Uterus (tissue), 2 donors: ENCODE measurements around the gene ECHS1.

Source experiments
- POLR2A ChIP-seq, 2 donors: fragments of 450-650 bp; IDR thresholded peaks; one replicate each; pipeline ENCODE4 v1.6.1; 2016; ENCODE audit warnings: antibody characterized with exemption in 2 of 2, mild to moderate bottlenecking in 1 of 2, moderate library complexity in 1 of 2
- TF ChIP-seq, protein P1 (sequence below), 4 experiments: fragments of 200-600 bp in 2 of 4; fragments of 450-650 bp in 2 of 4; sonication (generic) in 2 of 4; IDR thresholded peaks; one replicate each; pipeline ENCODE4 v1.5.1; 2016 to 2019; ENCODE audit warnings: antibody characterized with exemption in 4 of 4, mild to moderate bottlenecking in 2 of 4, moderate library complexity in 1 of 4

DNA sequence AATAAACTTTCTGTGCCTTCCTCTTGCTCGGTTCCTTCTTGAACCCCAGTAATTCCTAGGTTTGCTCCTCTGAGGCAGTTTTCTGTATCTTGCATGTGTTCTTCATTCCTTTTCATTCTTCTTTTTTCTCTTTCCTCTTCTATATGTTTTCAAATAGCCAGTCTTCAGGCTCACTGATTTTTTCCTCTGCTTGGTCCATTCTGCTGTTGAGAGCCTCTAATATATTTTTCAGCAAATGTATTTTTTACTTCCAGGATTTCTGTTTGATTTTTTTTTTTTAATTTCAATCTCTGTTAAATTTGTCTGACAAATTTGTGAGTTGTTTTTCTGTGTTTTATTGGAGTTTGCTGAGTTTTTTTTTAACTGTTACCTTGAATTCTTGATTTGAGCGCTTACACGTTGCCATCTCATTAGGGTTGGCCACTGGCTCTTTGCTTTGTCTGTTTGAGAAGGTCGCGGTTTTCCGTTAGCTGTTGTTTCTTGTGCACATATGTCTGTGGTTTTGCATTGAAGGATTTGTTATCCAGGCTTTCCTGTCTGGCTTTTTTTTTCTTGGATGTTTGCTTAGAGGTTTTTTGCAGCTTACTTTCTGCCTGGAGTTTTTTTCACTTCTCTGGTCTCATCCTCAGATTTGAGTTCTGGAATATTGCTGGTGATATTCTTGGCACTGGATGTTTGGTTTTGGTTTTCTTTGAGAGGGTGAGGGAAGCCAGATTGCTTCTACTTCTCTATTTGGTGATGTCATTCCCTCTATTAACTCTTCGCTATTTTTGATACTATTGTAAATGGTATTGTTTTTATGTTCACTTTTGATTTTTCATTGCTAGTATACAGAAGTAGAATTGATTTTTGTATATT, 38.6 kb upstream of the ECHS1 start:
- TF ChIP-seq, protein P1, sequence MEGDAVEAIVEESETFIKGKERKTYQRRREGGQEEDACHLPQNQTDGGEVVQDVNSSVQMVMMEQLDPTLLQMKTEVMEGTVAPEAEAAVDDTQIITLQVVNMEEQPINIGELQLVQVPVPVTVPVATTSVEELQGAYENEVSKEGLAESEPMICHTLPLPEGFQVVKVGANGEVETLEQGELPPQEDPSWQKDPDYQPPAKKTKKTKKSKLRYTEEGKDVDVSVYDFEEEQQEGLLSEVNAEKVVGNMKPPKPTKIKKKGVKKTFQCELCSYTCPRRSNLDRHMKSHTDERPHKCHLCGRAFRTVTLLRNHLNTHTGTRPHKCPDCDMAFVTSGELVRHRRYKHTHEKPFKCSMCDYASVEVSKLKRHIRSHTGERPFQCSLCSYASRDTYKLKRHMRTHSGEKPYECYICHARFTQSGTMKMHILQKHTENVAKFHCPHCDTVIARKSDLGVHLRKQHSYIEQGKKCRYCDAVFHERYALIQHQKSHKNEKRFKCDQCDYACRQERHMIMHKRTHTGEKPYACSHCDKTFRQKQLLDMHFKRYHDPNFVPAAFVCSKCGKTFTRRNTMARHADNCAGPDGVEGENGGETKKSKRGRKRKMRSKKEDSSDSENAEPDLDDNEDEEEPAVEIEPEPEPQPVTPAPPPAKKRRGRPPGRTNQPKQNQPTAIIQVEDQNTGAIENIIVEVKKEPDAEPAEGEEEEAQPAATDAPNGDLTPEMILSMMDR (IDR thresholded peaks at IDR 0.05), result no peak
- TF ChIP-seq POLR2A (IDR thresholded peaks at IDR 0.05), result no peak
